WTC11 (cell line): ENCODE measurements around the gene ALDH16A1.

Experiments
- ATF1 ChIP-seq: sonication (generic); formaldehyde crosslinking; IDR thresholded peaks from 2 replicates; pipeline ENCODE4 v1.8.1; 2023; ENCODE audit warnings: mild to moderate bottlenecking, moderate library complexity, missing genetic modification reagents
- ETV6 ChIP-seq: sonication (generic); formaldehyde crosslinking; IDR thresholded peaks from 2 replicates; pipeline ENCODE4 v1.8.1; 2022; ENCODE audit warnings: mild to moderate bottlenecking, missing genetic modification reagents
- JAZF1 ChIP-seq: fragments of 250-450 bp; sonication (Bioruptor Pico); IDR thresholded peaks from 2 replicates; pipeline ENCODE4 v1.9.0; 2021; ENCODE audit warnings: moderate library complexity, mild to moderate bottlenecking, inconsistent platforms
- MXD4 ChIP-seq: fragments of 250-450 bp; sonication (Bioruptor Pico); IDR thresholded peaks from 2 replicates; pipeline ENCODE4 v1.8.0; 2021; ENCODE audit warnings: mild to moderate bottlenecking, moderate library complexity, borderline replicate concordance
- TCF7 ChIP-seq: sonication (generic); formaldehyde crosslinking; IDR thresholded peaks from 2 replicates; pipeline ENCODE4 v1.8.0; 2022; ENCODE audit warnings: mild to moderate bottlenecking, low read depth, missing genetic modification reagents, moderate library complexity
- TP53 ChIP-seq: sonication (generic); formaldehyde crosslinking; IDR thresholded peaks from 2 replicates; pipeline ENCODE4 v1.8.1; 2023; ENCODE audit warnings: mild to moderate bottlenecking, missing genetic modification reagents
- ZBTB21 ChIP-seq: sonication (generic); formaldehyde crosslinking; IDR thresholded peaks from 2 replicates; pipeline ENCODE4 v1.8.1; 2023; ENCODE audit warnings: mild to moderate bottlenecking, missing genetic modification reagents, borderline replicate concordance
- TF ChIP-seq, protein P1 (sequence below): sonication (generic); formaldehyde crosslinking; IDR thresholded peaks from 2 replicates; pipeline ENCODE4 v1.8.1; 2022; ENCODE audit warnings: low read depth, missing genetic modification reagents, borderline replicate concordance
- TF ChIP-seq, protein P2 (sequence below): sonication (generic); formaldehyde crosslinking; conservative IDR thresholded peaks from 2 replicates; pipeline ENCODE4 v1.8.1; 2022; ENCODE audit warnings: mild to moderate bottlenecking, missing genetic modification reagents
- TF ChIP-seq, protein P3 (sequence below): fragments of 200-600 bp; IDR thresholded peaks from 2 replicates; pipeline ENCODE4 v1.8.0; 2022; ENCODE audit warnings: antibody characterized with exemption
- TF ChIP-seq, protein P4 (sequence below): sonication (generic); formaldehyde crosslinking; IDR thresholded peaks from 2 replicates; pipeline ENCODE4 v1.8.0; 2023; ENCODE audit warnings: missing genetic modification reagents
- TF ChIP-seq, protein P5 (sequence below): fragments of 250-450 bp; sonication (Bioruptor Pico); IDR thresholded peaks from 2 replicates; pipeline ENCODE4 v1.9.0; 2021; ENCODE audit warnings: mild to moderate bottlenecking, borderline replicate concordance

DNA sequence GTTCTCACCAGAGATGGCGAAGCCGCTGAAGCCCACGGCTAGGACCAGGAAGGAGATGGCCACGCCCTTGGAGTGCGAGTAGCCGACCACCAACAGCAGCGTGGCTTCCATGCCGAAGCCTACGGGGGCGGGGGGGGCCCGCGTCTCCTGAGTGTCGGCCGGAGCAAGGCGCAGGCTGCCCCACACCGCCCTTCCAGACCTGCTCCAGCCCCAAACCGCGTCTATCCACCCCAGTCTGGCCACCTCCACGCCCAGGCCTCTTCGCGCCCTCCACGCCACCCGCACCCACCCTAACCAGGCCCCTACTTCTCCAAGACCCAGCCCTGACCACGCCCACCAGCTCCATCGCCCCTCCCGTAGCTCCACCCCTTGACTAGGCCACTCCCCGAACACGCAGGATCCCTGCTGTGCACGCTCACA is 21.7 kb upstream of the ALDH16A1 start:
- TF ChIP-seq, protein P1, sequence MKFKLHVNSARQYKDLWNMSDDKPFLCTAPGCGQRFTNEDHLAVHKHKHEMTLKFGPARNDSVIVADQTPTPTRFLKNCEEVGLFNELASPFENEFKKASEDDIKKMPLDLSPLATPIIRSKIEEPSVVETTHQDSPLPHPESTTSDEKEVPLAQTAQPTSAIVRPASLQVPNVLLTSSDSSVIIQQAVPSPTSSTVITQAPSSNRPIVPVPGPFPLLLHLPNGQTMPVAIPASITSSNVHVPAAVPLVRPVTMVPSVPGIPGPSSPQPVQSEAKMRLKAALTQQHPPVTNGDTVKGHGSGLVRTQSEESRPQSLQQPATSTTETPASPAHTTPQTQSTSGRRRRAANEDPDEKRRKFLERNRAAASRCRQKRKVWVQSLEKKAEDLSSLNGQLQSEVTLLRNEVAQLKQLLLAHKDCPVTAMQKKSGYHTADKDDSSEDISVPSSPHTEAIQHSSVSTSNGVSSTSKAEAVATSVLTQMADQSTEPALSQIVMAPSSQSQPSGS (CRISPR knock-in tag) = no peak
- TF ChIP-seq, protein P2, sequence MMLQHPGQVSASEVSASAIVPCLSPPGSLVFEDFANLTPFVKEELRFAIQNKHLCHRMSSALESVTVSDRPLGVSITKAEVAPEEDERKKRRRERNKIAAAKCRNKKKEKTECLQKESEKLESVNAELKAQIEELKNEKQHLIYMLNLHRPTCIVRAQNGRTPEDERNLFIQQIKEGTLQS (CRISPR knock-in tag) = no peak
- TF ChIP-seq, protein P3, sequence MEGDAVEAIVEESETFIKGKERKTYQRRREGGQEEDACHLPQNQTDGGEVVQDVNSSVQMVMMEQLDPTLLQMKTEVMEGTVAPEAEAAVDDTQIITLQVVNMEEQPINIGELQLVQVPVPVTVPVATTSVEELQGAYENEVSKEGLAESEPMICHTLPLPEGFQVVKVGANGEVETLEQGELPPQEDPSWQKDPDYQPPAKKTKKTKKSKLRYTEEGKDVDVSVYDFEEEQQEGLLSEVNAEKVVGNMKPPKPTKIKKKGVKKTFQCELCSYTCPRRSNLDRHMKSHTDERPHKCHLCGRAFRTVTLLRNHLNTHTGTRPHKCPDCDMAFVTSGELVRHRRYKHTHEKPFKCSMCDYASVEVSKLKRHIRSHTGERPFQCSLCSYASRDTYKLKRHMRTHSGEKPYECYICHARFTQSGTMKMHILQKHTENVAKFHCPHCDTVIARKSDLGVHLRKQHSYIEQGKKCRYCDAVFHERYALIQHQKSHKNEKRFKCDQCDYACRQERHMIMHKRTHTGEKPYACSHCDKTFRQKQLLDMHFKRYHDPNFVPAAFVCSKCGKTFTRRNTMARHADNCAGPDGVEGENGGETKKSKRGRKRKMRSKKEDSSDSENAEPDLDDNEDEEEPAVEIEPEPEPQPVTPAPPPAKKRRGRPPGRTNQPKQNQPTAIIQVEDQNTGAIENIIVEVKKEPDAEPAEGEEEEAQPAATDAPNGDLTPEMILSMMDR = no peak
- TF ChIP-seq, protein P4, sequence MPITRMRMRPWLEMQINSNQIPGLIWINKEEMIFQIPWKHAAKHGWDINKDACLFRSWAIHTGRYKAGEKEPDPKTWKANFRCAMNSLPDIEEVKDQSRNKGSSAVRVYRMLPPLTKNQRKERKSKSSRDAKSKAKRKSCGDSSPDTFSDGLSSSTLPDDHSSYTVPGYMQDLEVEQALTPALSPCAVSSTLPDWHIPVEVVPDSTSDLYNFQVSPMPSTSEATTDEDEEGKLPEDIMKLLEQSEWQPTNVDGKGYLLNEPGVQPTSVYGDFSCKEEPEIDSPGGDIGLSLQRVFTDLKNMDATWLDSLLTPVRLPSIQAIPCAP (CRISPR knock-in tag) = no peak
- TF ChIP-seq, protein P5, sequence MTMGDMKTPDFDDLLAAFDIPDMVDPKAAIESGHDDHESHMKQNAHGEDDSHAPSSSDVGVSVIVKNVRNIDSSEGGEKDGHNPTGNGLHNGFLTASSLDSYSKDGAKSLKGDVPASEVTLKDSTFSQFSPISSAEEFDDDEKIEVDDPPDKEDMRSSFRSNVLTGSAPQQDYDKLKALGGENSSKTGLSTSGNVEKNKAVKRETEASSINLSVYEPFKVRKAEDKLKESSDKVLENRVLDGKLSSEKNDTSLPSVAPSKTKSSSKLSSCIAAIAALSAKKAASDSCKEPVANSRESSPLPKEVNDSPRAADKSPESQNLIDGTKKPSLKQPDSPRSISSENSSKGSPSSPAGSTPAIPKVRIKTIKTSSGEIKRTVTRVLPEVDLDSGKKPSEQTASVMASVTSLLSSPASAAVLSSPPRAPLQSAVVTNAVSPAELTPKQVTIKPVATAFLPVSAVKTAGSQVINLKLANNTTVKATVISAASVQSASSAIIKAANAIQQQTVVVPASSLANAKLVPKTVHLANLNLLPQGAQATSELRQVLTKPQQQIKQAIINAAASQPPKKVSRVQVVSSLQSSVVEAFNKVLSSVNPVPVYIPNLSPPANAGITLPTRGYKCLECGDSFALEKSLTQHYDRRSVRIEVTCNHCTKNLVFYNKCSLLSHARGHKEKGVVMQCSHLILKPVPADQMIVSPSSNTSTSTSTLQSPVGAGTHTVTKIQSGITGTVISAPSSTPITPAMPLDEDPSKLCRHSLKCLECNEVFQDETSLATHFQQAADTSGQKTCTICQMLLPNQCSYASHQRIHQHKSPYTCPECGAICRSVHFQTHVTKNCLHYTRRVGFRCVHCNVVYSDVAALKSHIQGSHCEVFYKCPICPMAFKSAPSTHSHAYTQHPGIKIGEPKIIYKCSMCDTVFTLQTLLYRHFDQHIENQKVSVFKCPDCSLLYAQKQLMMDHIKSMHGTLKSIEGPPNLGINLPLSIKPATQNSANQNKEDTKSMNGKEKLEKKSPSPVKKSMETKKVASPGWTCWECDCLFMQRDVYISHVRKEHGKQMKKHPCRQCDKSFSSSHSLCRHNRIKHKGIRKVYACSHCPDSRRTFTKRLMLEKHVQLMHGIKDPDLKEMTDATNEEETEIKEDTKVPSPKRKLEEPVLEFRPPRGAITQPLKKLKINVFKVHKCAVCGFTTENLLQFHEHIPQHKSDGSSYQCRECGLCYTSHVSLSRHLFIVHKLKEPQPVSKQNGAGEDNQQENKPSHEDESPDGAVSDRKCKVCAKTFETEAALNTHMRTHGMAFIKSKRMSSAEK = no peak
- no peak for TF ChIP-seq MXD4 (CRISPR knock-in tag)
- no peak for TF ChIP-seq ATF1
- TF ChIP-seq JAZF1 (CRISPR knock-in tag) = no peak
- TF ChIP-seq TCF7 (CRISPR knock-in tag) = no peak
- no peak for TF ChIP-seq TP53
- no peak for TF ChIP-seq ZBTB21
- no peak for TF ChIP-seq ETV6 (CRISPR knock-in tag)
